Activated CD8-positive, alpha-beta T cell treated with anti-CD3 and anti-CD28 coated beads, Interleukin-2, amount 10 ng/mL, durations not matched to agents 7 days and 5 days (primary cell): ENCODE data around the gene TMEM242. TPM values are rescaled to one million over a fixed set of nuclear protein-coding genes. Genes with fewer than 3 reads are reported as not detected.
"Not testable (repeated sequence)": the region's sequence is repeated elsewhere in the genome, so short reads cannot be mapped to it uniquely, and the experiment has no call there.

Experiments used
- ATAC-seq: fragments of 150-1000 bp; cut with Tn5 transposase; one replicate; pipeline ENCODE4 v1.10.0; 2021; ENCODE audit warnings: moderate library complexity
- CTCF ChIA-PET: fragments of 350-600 bp; sonication (Branson Sonifier 250); formaldehyde crosslinking; loops from one replicate; lab custom pipeline; 2021; ENCODE audit warnings: antibody characterized with exemption; lab: Charles Lee
- POLR2A ChIA-PET: fragments of 350-600 bp; sonication (Branson Sonifier 250); formaldehyde crosslinking; loops from one replicate; lab custom pipeline; 2021; ENCODE audit warnings: antibody characterized with exemption; lab: Charles Lee
- DNase-seq: peaks from one replicate; pipeline ENCODE4 v3.0.0-alpha.2; 2020
- H3K27ac Mint-ChIP-seq: one replicate; pipeline ENCODE4 v1.8.0; 2021; ENCODE audit warnings: mild to moderate bottlenecking, mixed read lengths
- H3K27me3 Mint-ChIP-seq: one replicate; pipeline ENCODE4 v1.8.0; 2021; ENCODE audit warnings: low read depth, mixed read lengths
- H3K36me3 Mint-ChIP-seq: one replicate; pipeline ENCODE4 v1.8.0; 2021; ENCODE audit warnings: low read depth, mixed read lengths
- H3K4me1 Mint-ChIP-seq: one replicate; pipeline ENCODE4 v1.8.0; 2021; ENCODE audit warnings: low read depth, mixed read lengths
- H3K4me3 Mint-ChIP-seq: one replicate; pipeline ENCODE4 v1.8.0; 2021; ENCODE audit warnings: mild to moderate bottlenecking, mixed read lengths
- H3K9me3 Mint-ChIP-seq: one replicate; pipeline ENCODE4 v1.8.0; 2022; ENCODE audit warnings: mixed read lengths; ENCODE audit not compliant: insufficient read depth
- total RNA-seq, 2 experiments: library from RNA; stranded (reverse); gene quantifications; one replicate each; pipeline ENCODE4 v1.2.3, GENCODE V29; 2021

The TMEM242 gene
- total RNA-seq, 2 experiments from 2014 or later, result 9.1 to 9.5 TPM

- POLR2A ChIA-PET, result no interaction called here
- peaks cover 51% of the 10 kb centered on the region for H3K27me3 Mint-ChIP-seq
- no peak overlapping the region for H3K27ac Mint-ChIP-seq
- no peaks in the 10 kb centered on the region for H3K4me1 Mint-ChIP-seq
- ATAC-seq (no peak), DNase-seq (no peak)
- no peaks in the 10 kb centered on the region for H3K36me3 Mint-ChIP-seq
- H3K9me3 Mint-ChIP-seq, result no peaks in the 10 kb centered on the region
- no peak overlapping the region for H3K4me3 Mint-ChIP-seq
- CTCF ChIA-PET, result interaction anchor here (1.7 to 6.3 kb wide), 3 partner anchors 14 to 22 kb away, joined by 4 to 41 read pairs (median 5); partner anchors contain the start of gene TMEM242
Measured at GRCh38 chr6:157337751-157338150, 14.4 kb upstream of the TMEM242 start.

DNA sequence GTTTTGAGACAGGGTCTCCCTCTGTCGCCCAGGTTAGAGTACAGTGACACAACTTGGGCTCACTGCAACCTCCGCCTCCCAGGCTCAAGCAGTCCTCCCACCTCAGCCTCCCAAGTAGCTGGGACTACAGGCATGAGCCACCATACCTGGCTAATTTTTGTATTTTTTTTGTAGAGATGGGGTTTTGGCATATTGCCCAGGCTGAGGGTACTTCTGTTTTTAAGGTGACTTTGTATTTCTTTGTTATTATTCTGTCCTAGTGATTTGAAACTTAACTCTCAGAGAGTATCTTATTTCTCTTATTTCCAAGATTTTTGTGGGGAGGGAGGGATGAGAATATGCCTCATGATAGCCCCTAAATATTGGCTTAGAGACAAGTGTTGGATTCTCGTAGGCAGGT lies 14.0 kb upstream of the TMEM242 start:
- H3K9me3 Mint-ChIP-seq, H3K36me3 Mint-ChIP-seq, POLR2A ChIA-PET, DNase-seq, H3K4me1 Mint-ChIP-seq, H3K27ac Mint-ChIP-seq, ATAC-seq, H3K4me3 Mint-ChIP-seq: not testable (repeated sequence)
- peaks cover 50% of the 10 kb centered on the region for H3K27me3 Mint-ChIP-seq
- CTCF ChIA-PET, result interaction anchor here (2.5 to 6.3 kb wide), 2 partner anchors 13 to 22 kb away, joined by 24 to 41 read pairs; partner anchors contain the start of gene TMEM242

GRCh38 chr6:157335829-157336228 lies 12.5 kb upstream of the TMEM242 start:
- H3K4me3 Mint-ChIP-seq, result no peak overlapping the region
- H3K9me3 Mint-ChIP-seq, result no peaks in the 10 kb centered on the region
- peaks cover 44% of the 10 kb centered on the region for H3K27me3 Mint-ChIP-seq
- ATAC-seq (no peak), DNase-seq (no peak)
- ChIA-PET CTCF (interaction anchor here (0.7 to 6.3 kb wide), 10 partner anchors 12 to 417 kb away, joined by 3 to 41 read pairs (median 4); partner anchors contain the start of gene TMEM242), POLR2A (no interaction called here)
- H3K36me3 Mint-ChIP-seq, result no peaks in the 10 kb centered on the region
- no peak overlapping the region for H3K27ac Mint-ChIP-seq
- no peaks in the 10 kb centered on the region for H3K4me1 Mint-ChIP-seq

- CTCF ChIA-PET, result interaction anchor here (0.6 to 6.3 kb wide), 6 partner anchors 10 to 630 kb away, joined by 3 to 41 read pairs (median 4); partner anchors contain the start of gene TMEM242
- Mint-ChIP-seq H3K36me3 (no peaks in the 10 kb centered on the region), H3K27ac (no peak overlapping the region), H3K9me3 (no peaks in the 10 kb centered on the region), H3K4me3 (no peak overlapping the region), H3K27me3 (peaks cover 45% of the 10 kb centered on the region), H3K4me1 (no peaks in the 10 kb centered on the region)
- ATAC-seq (no peak), DNase-seq (no peak)
- POLR2A ChIA-PET, result no interaction called here
Measured at GRCh38 chr6:157333956-157334355, 10.6 kb upstream of the TMEM242 start.

- DNase-seq (no peak), ATAC-seq (no peak)
- Mint-ChIP-seq H3K27me3 (peaks cover 45% of the 10 kb centered on the region), H3K4me3 (no peak overlapping the region), H3K4me1 (no peaks in the 10 kb centered on the region), H3K36me3 (no peaks in the 10 kb centered on the region), H3K9me3 (no peaks in the 10 kb centered on the region), H3K27ac (no peak overlapping the region)
- ChIA-PET POLR2A (no interaction called here), CTCF (interaction anchor here (0.6 to 6.3 kb wide), 6 partner anchors 9 to 630 kb away, joined by 3 to 41 read pairs (median 4); partner anchors contain the start of gene TMEM242)
Measured at GRCh38 chr6:157333537-157333936, 10.2 kb upstream of the TMEM242 start.

- no peaks in the 10 kb centered on the region for H3K9me3 Mint-ChIP-seq
- H3K27me3 Mint-ChIP-seq, result peaks cover 48% of the 10 kb centered on the region
- no peak overlapping the region for H3K27ac Mint-ChIP-seq
- POLR2A ChIA-PET, result no interaction called here
- H3K4me3 Mint-ChIP-seq, result no peak overlapping the region
- no peaks in the 10 kb centered on the region for H3K36me3 Mint-ChIP-seq
- ATAC-seq, result no peak
- no peaks in the 10 kb centered on the region for H3K4me1 Mint-ChIP-seq
- no peak for DNase-seq
- CTCF ChIA-PET, result interaction anchor here (1.0 to 6.3 kb wide), 4 partner anchors 9 to 334 kb away, joined by 3 to 41 read pairs (median 12); partner anchors contain the start of gene TMEM242
Measured at GRCh38 chr6:157332813-157333212, 9.5 kb upstream of the TMEM242 start.

DNA sequence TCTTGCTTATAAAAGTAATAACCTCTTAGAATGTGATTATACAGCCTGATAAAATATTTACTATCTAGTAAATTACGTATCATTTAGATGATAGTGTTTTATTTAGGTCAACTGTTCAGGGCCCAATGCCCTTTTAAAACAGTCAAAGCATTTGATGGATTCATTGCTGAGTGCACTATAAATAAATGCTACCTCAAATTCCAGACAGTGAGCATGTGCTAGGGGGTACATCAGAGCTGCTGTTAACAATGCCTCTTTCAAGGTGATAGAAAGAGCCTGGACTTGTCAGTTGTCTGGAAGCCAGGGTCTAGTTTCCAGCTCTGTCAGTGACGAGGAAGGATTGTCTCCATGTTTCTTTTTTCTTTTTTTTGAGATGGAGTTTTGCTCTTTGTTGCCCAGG lies 7.5 kb upstream of the TMEM242 start:
- POLR2A ChIA-PET, result no interaction called here

GRCh38 chr6:157329829-157330228 lies 6.5 kb upstream of the TMEM242 start:
- no peak overlapping the region for H3K27ac Mint-ChIP-seq
- no peak overlapping the region for H3K4me3 Mint-ChIP-seq
- H3K27me3 Mint-ChIP-seq, result peaks cover 51% of the 10 kb centered on the region
- DNase-seq (no peak), ATAC-seq (no peak)
- CTCF ChIA-PET, result no interaction called here
- no peaks in the 10 kb centered on the region for H3K9me3 Mint-ChIP-seq
- POLR2A ChIA-PET, result no interaction called here
- H3K36me3 Mint-ChIP-seq, result no peaks in the 10 kb centered on the region
- peaks cover 13% of the 10 kb centered on the region for H3K4me1 Mint-ChIP-seq

More for the DNA sequence above, 7.5 kb upstream of the TMEM242 start:
- Mint-ChIP-seq H3K4me3 (no peak overlapping the region), H3K27me3 (peaks cover 46% of the 10 kb centered on the region), H3K4me1 (peaks cover 8% of the 10 kb centered on the region), H3K36me3 (no peaks in the 10 kb centered on the region), H3K27ac (no peak overlapping the region), H3K9me3 (no peaks in the 10 kb centered on the region)
- no peak for ATAC-seq
- DNase-seq, result no peak
- CTCF ChIA-PET, result interaction anchor here (3.8 kb wide), 1 partner anchor 16 kb away, joined by 20 read pairs; no protein-coding TSS in a partner anchor

- ChIA-PET POLR2A (no interaction called here), CTCF (interaction anchor here (6.5 kb wide), 1 partner anchor 12 kb away, joined by 68 read pairs; no protein-coding TSS in a partner anchor)
- Mint-ChIP-seq H3K27me3 (peaks cover 47% of the 10 kb centered on the region), H3K4me3 (no peak overlapping the region), H3K27ac (no peak overlapping the region), H3K36me3 (no peaks in the 10 kb centered on the region), H3K4me1 (peaks cover 25% of the 10 kb centered on the region), H3K9me3 (no peaks in the 10 kb centered on the region)
- no peak for DNase-seq
- ATAC-seq, result no peak
Measured at GRCh38 chr6:157328108-157328692, 4.9 kb upstream of the TMEM242 start.

GRCh38 chr6:157326979-157327378 lies 3.7 kb upstream of the TMEM242 start:
- peaks cover 31% of the 10 kb centered on the region for H3K4me1 Mint-ChIP-seq
- H3K27me3 Mint-ChIP-seq, result peaks cover 38% of the 10 kb centered on the region
- no peaks in the 10 kb centered on the region for H3K9me3 Mint-ChIP-seq
- ATAC-seq, result no peak
- CTCF ChIA-PET, result interaction anchor here (0.7 to 6.5 kb wide), 6 partner anchors 11 to 547 kb away, joined by 3 to 68 read pairs (median 4); no protein-coding TSS in a partner anchor
- POLR2A ChIA-PET, result interaction anchor here (1.6 kb wide), 1 partner anchor 53 kb away, joined by 6 read pairs; no protein-coding TSS in a partner anchor
- peaks cover 3% of the 10 kb centered on the region for H3K36me3 Mint-ChIP-seq
- H3K4me3 Mint-ChIP-seq, result no peak overlapping the region
- DNase-seq, result no peak
- no peak overlapping the region for H3K27ac Mint-ChIP-seq

DNA sequence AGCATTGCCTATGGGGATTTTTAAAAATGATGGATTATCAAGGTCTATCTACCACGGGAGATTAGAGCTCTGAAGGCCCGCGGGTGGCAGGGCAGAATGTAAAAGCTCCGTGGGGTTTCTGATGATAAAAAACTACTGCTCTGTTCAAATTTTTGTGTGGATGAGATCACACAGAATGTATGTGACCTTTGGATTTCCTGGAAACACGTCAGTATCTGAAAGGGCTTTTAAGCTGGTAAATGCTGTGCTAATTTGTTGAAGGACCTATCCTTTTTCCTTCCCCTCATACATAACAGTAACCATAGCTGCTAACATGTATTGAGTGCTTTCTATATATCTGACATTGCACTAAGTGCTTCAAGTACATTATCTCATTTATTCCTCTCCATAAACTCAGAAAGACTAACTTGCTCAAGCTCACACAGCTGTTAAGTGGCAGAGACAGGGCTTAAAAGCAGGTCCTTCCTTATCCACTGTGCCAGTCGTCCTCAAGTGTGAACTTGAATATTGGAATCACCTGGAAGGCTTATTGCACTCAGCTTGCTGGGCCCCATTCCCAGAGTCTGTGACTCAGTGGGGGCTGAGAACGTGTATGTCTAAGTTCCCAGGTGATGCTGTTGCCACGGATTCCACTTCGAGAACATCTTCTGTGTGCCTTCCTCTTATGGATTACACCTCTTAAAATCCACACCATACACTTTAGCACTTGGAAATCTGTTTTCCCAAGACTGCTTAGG lies 1.9 kb upstream of the TMEM242 start:
- peaks cover 36% of the 10 kb centered on the region for H3K4me1 Mint-ChIP-seq
- H3K27me3 Mint-ChIP-seq, result peaks cover 31% of the 10 kb centered on the region

More for the DNA sequence above, 1.9 kb upstream of the TMEM242 start:
- no peak for ATAC-seq
- no peaks in the 10 kb centered on the region for H3K9me3 Mint-ChIP-seq
- no peak for DNase-seq
- POLR2A ChIA-PET, result interaction anchor here (0.6 kb wide), 1 partner anchor 58 kb away, joined by 3 read pairs; no protein-coding TSS in a partner anchor
- no peak overlapping the region for H3K27ac Mint-ChIP-seq
- CTCF ChIA-PET, result interaction anchor here (0.6 to 6.5 kb wide), 9 partner anchors 9 to 747 kb away, joined by 3 to 68 read pairs (median 4); no protein-coding TSS in a partner anchor
- H3K36me3 Mint-ChIP-seq, result peaks cover 8% of the 10 kb centered on the region
- peak overlapping the region; percentile 7 for H3K4me3 Mint-ChIP-seq
